OCI-LY7 (cell line): ENCODE measurements around the gene PDE2A. TPM values are rescaled to one million over a fixed set of nuclear protein-coding genes. Genes with fewer than 3 reads are reported as not detected.

Source experiments
- BruUV-seq: library from RNA; stranded (reverse); fragments of 400-500 nt; replicated peaks from 2 replicates; lab custom pipeline; 2021; lab: Mats Ljungman, UMichigan
- CTCF ChIA-PET: fragments of 300-600 bp; sonication (Branson Sonifier 250); formaldehyde crosslinking; loops from one replicate; lab custom pipeline; 2022; ENCODE audit warnings: antibody characterized with exemption; ENCODE audit not compliant: unreplicated experiment; lab: Charles Lee
- POLR2A ChIA-PET: fragments of 300-600 bp; sonication (Branson Sonifier 250); formaldehyde crosslinking; loops from one replicate; lab custom pipeline; 2022; ENCODE audit warnings: antibody characterized with exemption; lab: Charles Lee
- DNase-seq: peaks from one replicate; pipeline ENCODE4 v3.0.0-alpha.2; 2015; ENCODE audit warnings: low spot score
- H2AFZ ChIP-seq: fragments of 200-600 bp; sonication (generic), shearing (Covaris generic); 2 replicates; pipeline ENCODE4 v1.6.1; 2014; ENCODE audit warnings: mild to moderate bottlenecking, antibody characterized with exemption, low read length, moderate library complexity
- H3K27ac ChIP-seq: fragments of 200-600 bp; sonication (generic); 2 replicates; pipeline ENCODE4 v1.5.1; 2014; ENCODE audit warnings: mixed run types, low read depth, mild to moderate bottlenecking, moderate library complexity, low read length, inconsistent platforms; ENCODE audit not compliant: poor library complexity, severe bottlenecking
- H3K36me3 ChIP-seq: fragments of 200-600 bp; sonication (generic); 2 replicates; pipeline ENCODE4 v1.6.1; 2014; ENCODE audit warnings: mild to moderate bottlenecking, antibody characterized with exemption, low read length, moderate library complexity, mixed read lengths; ENCODE audit not compliant: insufficient read depth
- H3K4me1 ChIP-seq: fragments of 200-600 bp; sonication (generic); 2 replicates; pipeline ENCODE4 v1.5.1; 2014; ENCODE audit warnings: mild to moderate bottlenecking, low read length; ENCODE audit not compliant: insufficient read depth, poor library complexity, severe bottlenecking
- H3K4me2 ChIP-seq: fragments of 200-600 bp; sonication (generic); 2 replicates; pipeline ENCODE4 v1.6.1; 2014; ENCODE audit warnings: mild to moderate bottlenecking, low read length
- H3K4me3 ChIP-seq: fragments of 200-600 bp; sonication (generic); 2 replicates; pipeline ENCODE4 v1.5.1; 2014; ENCODE audit warnings: mild to moderate bottlenecking, low read depth, low read length; ENCODE audit not compliant: poor library complexity, severe bottlenecking
- H3K79me2 ChIP-seq: fragments of 200-600 bp; sonication (generic); 2 replicates; pipeline ENCODE4 v1.6.1; 2016; ENCODE audit warnings: low read depth, mild to moderate bottlenecking, low read length, moderate library complexity, mixed read lengths; ENCODE audit not compliant: insufficient read depth
- H3K9me2 ChIP-seq: fragments of 200-600 bp; sonication (generic); 2 replicates; pipeline ENCODE4 v1.6.1; 2016; ENCODE audit warnings: mild to moderate bottlenecking, low read length, mixed read lengths; ENCODE audit not compliant: insufficient read depth
- H3K9me3 ChIP-seq: fragments of 200-600 bp; sonication (generic); 2 replicates; pipeline ENCODE4 v1.6.1; 2014; ENCODE audit warnings: mild to moderate bottlenecking, mixed run types, low read length, mixed read lengths
- H4K20me1 ChIP-seq: fragments of 200-600 bp; sonication (generic); 2 replicates; pipeline ENCODE4 v1.6.1; 2014; ENCODE audit warnings: mild to moderate bottlenecking, antibody characterized with exemption, low read length, moderate library complexity, mixed read lengths; ENCODE audit not compliant: insufficient read depth
- CTCF ChIP-seq: fragments of 200-600 bp; sonication (generic); conservative IDR thresholded peaks from 2 replicates; pipeline ENCODE4 v1.5.1; 2014; ENCODE audit warnings: mild to moderate bottlenecking, antibody characterized with exemption, low read length, moderate library complexity, mixed read lengths
- EZH2phosphoT487 ChIP-seq: fragments of 200-600 bp; sonication (generic); IDR thresholded peaks from 2 replicates; pipeline ENCODE4 v1.6.1; 2018; ENCODE audit warnings: low read depth, borderline replicate concordance, mild to moderate bottlenecking, mixed run types, antibody characterized with exemption, low read length, moderate library complexity, mixed read lengths
- intact Hi-C: fragments of 100-400 bp; cut with micrococcal nuclease; formaldehyde crosslinking; loops from one replicate; pipeline ENCODE4 v1.10.0; 2022; ENCODE audit not compliant: unreplicated experiment
- total RNA-seq, 2 experiments: library from RNA; depleted of rRNA in 1 of 2; stranded (reverse); fragments of >200 nt in 1 of 2; shearing (Covaris generic) in 1 of 2; gene quantifications; 2 replicates each; pipeline ENCODE4 v1.2.3, GENCODE V29; 2014 to 2022

Gene PDE2A
- total RNA-seq, 2 experiments from 2014 or later = 0.68 TPM; not detected in 1

GRCh38 chr11:72686639-72687220 lies 12.5 kb upstream of the PDE2A start:
- TF ChIP-seq CTCF (no peak), EZH2phosphoT487 (no peak)
- Histone ChIP-seq H3K4me2 (no peak overlapping the region), H3K4me3 (no peak overlapping the region), H3K9me3 (no peaks in the 10 kb centered on the region), H3K4me1 (no peaks in the 10 kb centered on the region), H3K79me2 (no peaks in the 10 kb centered on the region), H2AFZ (no peak overlapping the region), H3K36me3 (peaks cover 25% of the 10 kb centered on the region; the same call in 1 of the 2 replicates), H4K20me1 (no peaks in the 10 kb centered on the region), H3K9me2 (no peaks in the 10 kb centered on the region), H3K27ac (no peak overlapping the region)
- no peak for DNase-seq
- POLR2A ChIA-PET = interaction anchor here (0.9 kb wide), 1 partner anchor 106 kb away, joined by 3 read pairs; no protein-coding TSS in a partner anchor
- CTCF ChIA-PET = no interaction called here
- intact Hi-C loops = no loop called here
- BruUV-seq = no TSS peak

- CTCF ChIA-PET = no interaction called here
These were observed 11.6 kb upstream of the PDE2A start for GRCh38 chr11:72685560-72686480.

More at GRCh38 chr11:72685560-72686480, 11.6 kb upstream of the PDE2A start:
- TF ChIP-seq CTCF (no peak), EZH2phosphoT487 (no peak)
- Histone ChIP-seq H3K79me2 (no peaks in the 10 kb centered on the region), H3K4me1 (no peaks in the 10 kb centered on the region), H3K36me3 (peaks cover 16% of the 10 kb centered on the region; the same call in 1 of the 2 replicates), H2AFZ (no peak overlapping the region), H3K27ac (no peak overlapping the region), H3K9me3 (no peaks in the 10 kb centered on the region), H3K4me2 (no peak overlapping the region), H3K9me2 (no peaks in the 10 kb centered on the region), H3K4me3 (no peak overlapping the region), H4K20me1 (no peaks in the 10 kb centered on the region)
- BruUV-seq = no TSS peak
- POLR2A ChIA-PET = no interaction called here
- no peak for DNase-seq
- intact Hi-C loops = no loop called here
